ENCODE results near the gene PRKD2. TPM values are rescaled to one million over a fixed set of nuclear protein-coding genes. Genes with fewer than 3 reads are reported as not detected.
A peak's percentile ranks its signal among the peaks of the same experiment; 100 is the strongest.

The PRKD2 gene
- total RNA-seq, 1 experiment from 2014 or later: 100 TPM

GRCh38 chr19:46678110-46678732 is 38.7 kb downstream of the PRKD2 start (continued):
- no peak for TF ChIP-seq AFF4 (CRISPR knock-in tag; IDR thresholded peaks at IDR 0.05; ENCODE audit: borderline replicate concordance)
- TF ChIP-seq SP1 (CRISPR knock-in tag; conservative IDR thresholded peaks at IDR 0.05): peak; percentile 17; the same call in 1 of the 2 replicates

- Mint-ChIP-seq H3K27me3 (ENCODE audit: low read depth) (no peaks in the 10 kb centered on the region), H3K27ac (peak overlapping the region; percentile 91), H3K9me3 (peaks cover 6% of the 10 kb centered on the region; the same call in 1 of the 2 replicates), H3K36me3 (peaks cover 43% of the 10 kb centered on the region), H3K4me3 (no peak overlapping the region), H3K4me1 (0 out of 2 replicates have a peak, but pooled peaks cover 8% of the 10 kb centered on the region)
- TF ChIP-seq SP1 (CRISPR knock-in tag; conservative IDR thresholded peaks at IDR 0.05): no peak
- TF ChIP-seq NR3C1 (CRISPR knock-in tag; conservative IDR thresholded peaks at IDR 0.05; ENCODE audit: low read depth): no peak
- no peak for TF ChIP-seq ESRRA (CRISPR knock-in tag; IDR thresholded peaks at IDR 0.05; ENCODE audit: borderline replicate concordance)
- peak; percentile 97 for TF ChIP-seq NFYB (CRISPR knock-in tag; conservative IDR thresholded peaks at IDR 0.05; ENCODE audit: low read depth)
- no peak for TF ChIP-seq ZNF416 (CRISPR knock-in tag; IDR thresholded peaks at IDR 0.05)
- peak; percentile 61; the same call in 1 of the 2 replicates for TF ChIP-seq CREM (CRISPR knock-in tag; IDR thresholded peaks at IDR 0.05)
- TF ChIP-seq SMAD3 (CRISPR knock-in tag; IDR thresholded peaks at IDR 0.05; ENCODE audit: borderline replicate concordance): no peak
- TF ChIP-seq SOX15 (CRISPR knock-in tag; IDR thresholded peaks at IDR 0.05): no peak
- no peak for TF ChIP-seq ZNF532 (CRISPR knock-in tag; IDR thresholded peaks at IDR 0.05; ENCODE audit: borderline replicate concordance)
- TF ChIP-seq TCF7 (CRISPR knock-in tag; IDR thresholded peaks at IDR 0.05; ENCODE audit: low read depth): no peak
- peak; percentile 97 for ATAC-seq
- DNase-seq (ENCODE audit: low spot score): peak; percentile 88
- ChIA-PET CTCF (interaction anchor here (0.5 to 1.5 kb wide), 12 partner anchors 11 to 394 kb away, joined by 3 to 25 read pairs (median 4); partner anchors contain the start of gene DACT3), POLR2A (interaction anchor here (0.5 kb wide), 1 partner anchor 781 kb away, joined by 3 read pairs; no protein-coding TSS in a partner anchor)
Measured at GRCh38 chr19:46674416-46675178, 42.3 kb downstream of the PRKD2 start.

- DNase-seq (ENCODE audit: low spot score) (no peak), ATAC-seq (no peak)
- Mint-ChIP-seq H3K27me3 (ENCODE audit: low read depth) (no peaks in the 10 kb centered on the region), H3K4me3 (no peak overlapping the region), H3K9me3 (peaks cover 6% of the 10 kb centered on the region; the same call in 1 of the 2 replicates), H3K27ac (no peak overlapping the region), H3K36me3 (peaks cover 22% of the 10 kb centered on the region), H3K4me1 (no peaks in the 10 kb centered on the region)
- POLR2A ChIA-PET: no interaction called here
- CTCF ChIA-PET: interaction anchor here (0.8 to 1.2 kb wide), 3 partner anchors 8 to 56 kb away, joined by 3 to 5 read pairs (median 3); partner anchors contain the start of gene DACT3
- TF ChIP-seq HMGA2 (CRISPR knock-in tag; IDR thresholded peaks at IDR 0.05) (no peak), ZNF425 (CRISPR knock-in tag; conservative IDR thresholded peaks at IDR 0.05) (no peak), TP53 (CRISPR knock-in tag; IDR thresholded peaks at IDR 0.05) (no peak), JUN (CRISPR knock-in tag; IDR thresholded peaks at IDR 0.05) (no peak), NR1H2 (CRISPR knock-in tag; IDR thresholded peaks at IDR 0.05) (no peak), ATF3 (CRISPR knock-in tag; conservative IDR thresholded peaks at IDR 0.05) (no peak), E2F4 (CRISPR knock-in tag; IDR thresholded peaks at IDR 0.05; ENCODE audit: borderline replicate concordance, low read depth) (no peak)
Measured at GRCh38 chr19:46670813-46671212, 46.1 kb downstream of the PRKD2 start.
